B cell (primary cell): ENCODE data around the gene UBAC1. TPM values are rescaled to one million over a fixed set of nuclear protein-coding genes. Genes with fewer than 3 reads are reported as not detected.
"Not testable (repeated sequence)": the region's sequence is repeated elsewhere in the genome, so short reads cannot be mapped to it uniquely, and the experiment has no call there.

Source experiments
- ATAC-seq: fragments of 200-7000 bp; cut with Tn5 transposase; one replicate; pipeline ENCODE4 v1.10.0; 2021; ENCODE audit warnings: low read depth, mild to moderate bottlenecking, moderate number of reproducible peaks, moderate library complexity
- CTCF ChIA-PET: fragments of 350-600 bp; sonication (Branson Sonifier 250); formaldehyde crosslinking; loops from one replicate; lab custom pipeline; 2021; ENCODE audit warnings: antibody characterized with exemption, inconsistent platforms; lab: Charles Lee
- POLR2A ChIA-PET: fragments of 350-600 bp; sonication (Branson Sonifier 250); formaldehyde crosslinking; loops from one replicate; lab custom pipeline; 2021; ENCODE audit warnings: antibody characterized with exemption; lab: Charles Lee
- DNase-seq: peaks from one replicate; pipeline ENCODE4 v3.0.0; 2013
- H2AFZ ChIP-seq: 2 replicates; pipeline ENCODE4 v1.6.1; 2012; ENCODE audit warnings: mild to moderate bottlenecking, low read depth, low read length; ENCODE audit not compliant: insufficient read depth, poor library complexity, severe bottlenecking
- H3K27ac ChIP-seq, 2 donors: 1 replicate in 1 of 2; 2 replicates in 1 of 2; pipeline ENCODE4 v1.5.1; 2012 to 2013; ENCODE audit warnings: low read length in 2 of 2, mild to moderate bottlenecking in 2 of 2, moderate library complexity in 1 of 2
- H3K27me3 ChIP-seq, 4 experiments: fragments of 200-600 bp in 1 of 4; sonication (generic) in 1 of 4; replicated peaks in 1 of 4; 1 replicate in 2 of 4; 2 replicates in 2 of 4; pipeline versions ENCODE4 v1.6.1 to v1.7.0; 2013 to 2016; ENCODE audit warnings: low read length in 3 of 4, mild to moderate bottlenecking in 2 of 4, mixed read lengths in 1 of 4, moderate library complexity in 1 of 4; ENCODE audit not compliant: insufficient read depth in 4 of 4, control insufficient read depth in 3 of 4; ENCODE audit errors: control extremely low read depth in 1 of 4
- H3K36me3 ChIP-seq, 2 experiments: replicated peaks in 1 of 2; 1 replicate in 1 of 2; 2 replicates in 1 of 2; pipeline versions ENCODE4 v1.6.1 to v1.7.1; 2013; ENCODE audit warnings: low read length in 1 of 2; ENCODE audit not compliant: insufficient read depth in 2 of 2, control insufficient read depth in 1 of 2; ENCODE audit errors: control extremely low read depth in 1 of 2, extremely low read depth in 1 of 2
- H3K4me1 ChIP-seq, 2 donors: fragments of 200-600 bp in 1 of 2; sonication (generic) in 1 of 2; 1 replicate in 1 of 2; 2 replicates in 1 of 2; pipeline versions ENCODE4 v1.5.1 to v1.6.1; 2013 to 2017; ENCODE audit warnings: low read length in 2 of 2; ENCODE audit not compliant: control insufficient read depth in 2 of 2, insufficient read depth in 2 of 2
- H3K4me2 ChIP-seq: replicated peaks from 2 replicates; pipeline ENCODE3; 2012; ENCODE audit warnings: mild to moderate bottlenecking, low read depth, low read length; ENCODE audit not compliant: poor library complexity, severe bottlenecking
- H3K4me3 ChIP-seq, 5 experiments: fragments of 200-600 bp in 1 of 5; sonication (generic) in 1 of 5; 1 replicate in 3 of 5; 2 replicates in 2 of 5; pipeline versions ENCODE4 v1.5.1 to v1.7.0; 2011 to 2016; ENCODE audit warnings: low read length in 4 of 5, mild to moderate bottlenecking in 4 of 5, low read depth in 2 of 5, control low read depth in 1 of 5, moderate library complexity in 1 of 5; ENCODE audit not compliant: insufficient read depth in 1 of 5; ENCODE audit errors: control extremely low read depth in 1 of 5, extremely low read depth in 1 of 5
- H3K79me2 ChIP-seq: fragments of 200-600 bp; sonication (generic); one replicate; pipeline ENCODE4 v1.6.0; 2016; ENCODE audit warnings: low read length; ENCODE audit not compliant: control insufficient read depth, insufficient read depth
- H3K9ac ChIP-seq: fragments of 200-600 bp; sonication (generic); 2 replicates; pipeline ENCODE4 v1.6.1; 2017; ENCODE audit warnings: mild to moderate bottlenecking, low read length, moderate library complexity
- H3K9me3 ChIP-seq, 3 donors: one replicate each; pipeline versions ENCODE4 v1.6.1 to v1.7.1; 2013; ENCODE audit warnings: low read length in 2 of 3; ENCODE audit not compliant: control insufficient read depth in 2 of 3, insufficient read depth in 1 of 3; ENCODE audit errors: control extremely low read depth in 1 of 3
- H4K20me1 ChIP-seq: 2 replicates; pipeline ENCODE4 v1.6.0; 2012; ENCODE audit warnings: mild to moderate bottlenecking, low read length; ENCODE audit not compliant: insufficient read depth, control insufficient read depth, poor library complexity, severe bottlenecking
- H3K27ac Mint-ChIP-seq: one replicate; pipeline ENCODE4 v1.8.0; 2021; ENCODE audit warnings: mixed read lengths
- H3K27me3 Mint-ChIP-seq: one replicate; pipeline ENCODE4 v1.8.0; 2021; ENCODE audit warnings: mixed read lengths
- H3K4me1 Mint-ChIP-seq: one replicate; pipeline ENCODE4 v1.8.0; 2021; ENCODE audit warnings: mixed read lengths
- H3K4me3 Mint-ChIP-seq: one replicate; pipeline ENCODE4 v1.8.0; 2021; ENCODE audit warnings: mixed read lengths
- H3K9me3 Mint-ChIP-seq: one replicate; pipeline ENCODE4 v1.8.0; 2022; ENCODE audit warnings: mixed read lengths; ENCODE audit not compliant: insufficient read depth
- CTCF ChIP-seq: fragments of 200-600 bp; IDR thresholded peaks from one replicate; pipeline ENCODE4 v1.8.0; 2022; ENCODE audit warnings: antibody characterized with exemption, mild to moderate bottlenecking
- EZH2 ChIP-seq: IDR thresholded peaks from 2 replicates; pipeline ENCODE4 v1.6.1; 2012; ENCODE audit warnings: borderline replicate concordance, low read depth, mild to moderate bottlenecking, moderate library complexity, low read length; ENCODE audit not compliant: insufficient read depth, poor library complexity, severe bottlenecking
- WGBS: methylation state at CpG from one replicate; pipeline ENCODE4 v1.1.5; 2013; ENCODE audit warnings: missing lambda C conversion rate; ENCODE audit not compliant: insufficient coverage; 5-methylcytosine and 5-hydroxymethylcytosine counted together
- intact Hi-C: fragments of 100-400 bp; cut with micrococcal nuclease; formaldehyde crosslinking; loops from one replicate; pipeline ENCODE4 v1.10.0; 2022
- polyA plus RNA-seq: library from polyadenylated mRNA; depleted of rRNA; stranded (reverse); fragments of >200 nt; gene quantifications from 2 replicates; pipeline ENCODE4 v1.2.3, GENCODE V29; 2012
- total RNA-seq, 2 donors: library from RNA; stranded (reverse); fragments of 120-200 nt in 1 of 2; gene quantifications; 1 replicate in 1 of 2; 2 replicates in 1 of 2; pipeline versions ENCODE4 v1.2.3 to v1.2.4, GENCODE V29; 2013 to 2022

The UBAC1 gene
- total and polyA plus RNA-seq, 2 donors (not counting 1 experiment from before 2014, with no cell fraction given): 30.8 to 31.1 TPM

GRCh38 chr9:135968601-135969000, 7.4 kb upstream of the UBAC1 start:
- H3K9me3 Mint-ChIP-seq: no peaks in the 10 kb centered on the region
- DNase-seq (no peak), ATAC-seq (no peak)
- H2AFZ ChIP-seq: no peak overlapping the region
- intact Hi-C loops: loop anchor here (10.0 kb wide), 1 partner anchor 276 kb away; the partner anchor contains the start of gene QSOX2
- no peak overlapping the region for H3K4me3 ChIP-seq
- no peaks in the 10 kb centered on the region for H3K36me3 ChIP-seq
- ChIA-PET CTCF (interaction anchor here (0.7 to 5.2 kb wide), 9 partner anchors 12 to 315 kb away, joined by 3 to 124 read pairs (median 5); no protein-coding TSS in a partner anchor), POLR2A (interaction anchor here (0.6 kb wide), 1 partner anchor 89 kb away, joined by 3 read pairs; no protein-coding TSS in a partner anchor)
- H3K4me3 Mint-ChIP-seq: no peak overlapping the region
- H3K9ac ChIP-seq: no peak overlapping the region
- H3K4me1 Mint-ChIP-seq: peaks cover 7% of the 10 kb centered on the region
- peaks cover 0 to 2% (median 0%) of the 10 kb centered on the region in 3 donors for H3K9me3 ChIP-seq
- H4K20me1 ChIP-seq: no peaks in the 10 kb centered on the region
- H3K27me3 Mint-ChIP-seq: peaks cover 21% of the 10 kb centered on the region
- peaks cover 0 to 8% of the 10 kb centered on the region in 2 donors for H3K4me1 ChIP-seq
- WGBS: 57% methylated on average over 5 of the region's 7 CpGs
- no peaks in the 10 kb centered on the region for H3K79me2 ChIP-seq
- no peak overlapping the region for H3K27ac Mint-ChIP-seq
- no peak overlapping the region for H3K4me2 ChIP-seq
- H3K27me3 ChIP-seq: peaks cover 0 to 37% (median 1%) of the 10 kb centered on the region in 4 experiments
- no peak overlapping the region for H3K27ac ChIP-seq
- TF ChIP-seq CTCF: no peak
- no peak for TF ChIP-seq EZH2

GRCh38 chr9:135968083-135968476, 6.9 kb upstream of the UBAC1 start:
- H3K27me3 ChIP-seq: peaks cover 0 to 36% (median under 1%) of the 10 kb centered on the region in 4 experiments
- no peak overlapping the region for H3K27ac ChIP-seq
- H4K20me1 ChIP-seq: no peaks in the 10 kb centered on the region
- 45% methylated on average over 5 of the region's 5 CpGs for WGBS
- no peak overlapping the region for H3K4me3 Mint-ChIP-seq
- H3K27me3 Mint-ChIP-seq: peaks cover 21% of the 10 kb centered on the region
- peaks cover 0 to 8% of the 10 kb centered on the region in 2 donors for H3K4me1 ChIP-seq
- H3K27ac Mint-ChIP-seq: peak overlapping the region; percentile 74
- ChIA-PET POLR2A (no interaction called here), CTCF (interaction anchor here (0.7 to 5.2 kb wide), 14 partner anchors 8 to 395 kb away, joined by 3 to 124 read pairs (median 4); partner anchors contain the start of gene DNLZ)
- H3K4me1 Mint-ChIP-seq: peaks cover 7% of the 10 kb centered on the region
- no peak for ATAC-seq
- no peak overlapping the region for H3K9ac ChIP-seq
- H3K9me3 ChIP-seq: peaks cover 0 to 3% (median 0%) of the 10 kb centered on the region in 3 donors
- DNase-seq: no peak
- H3K36me3 ChIP-seq: no peaks in the 10 kb centered on the region
- H3K9me3 Mint-ChIP-seq: no peaks in the 10 kb centered on the region
- no peak overlapping the region for H3K4me2 ChIP-seq
- H3K4me3 ChIP-seq: no peak overlapping the region
- TF ChIP-seq CTCF (no peak), EZH2 (no peak)
- H2AFZ ChIP-seq: no peak overlapping the region
- intact Hi-C loops: loop anchor here (10.0 kb wide), 1 partner anchor 277 kb away; the partner anchor contains the start of gene QSOX2
- H3K79me2 ChIP-seq: no peaks in the 10 kb centered on the region

GRCh38 chr9:135966916-135967260, 5.7 kb upstream of the UBAC1 start:
- H3K9ac ChIP-seq, H3K27ac Mint-ChIP-seq, POLR2A ChIA-PET, DNase-seq, H3K9me3 Mint-ChIP-seq, H3K79me2 ChIP-seq, H3K4me1 ChIP-seq, ATAC-seq, H3K9me3 ChIP-seq, H3K27ac ChIP-seq, H3K36me3 ChIP-seq, H2AFZ ChIP-seq, H3K4me3 Mint-ChIP-seq, H3K4me2 ChIP-seq, H4K20me1 ChIP-seq, H3K4me3 ChIP-seq: not testable (repeated sequence)
- WGBS: 40% methylated on average over 16 of the region's 16 CpGs
- intact Hi-C loops: loop anchor here (1.0 to 10.0 kb wide), 5 partner anchors 152 to 434 kb away; partner anchors contain the start of genes QSOX2 and SNAPC4
- CTCF ChIA-PET: interaction anchor here (0.6 to 5.2 kb wide), 14 partner anchors 9 to 1634 kb away, joined by 3 to 124 read pairs (median 4); partner anchors contain the start of genes DNLZ and TMEM250
- Mint-ChIP-seq H3K4me1 (peaks cover 13% of the 10 kb centered on the region), H3K27me3 (peaks cover 27% of the 10 kb centered on the region)
- peaks cover 0 to 33% (median 0%) of the 10 kb centered on the region in 4 experiments for H3K27me3 ChIP-seq
